Heart left ventricle (tissue), 16 donors: Measurements from ENCODE around the gene RNF39. TPM values are rescaled to one million over a fixed set of nuclear protein-coding genes. Genes with fewer than 3 reads are reported as not detected.

Experiments used
- ATAC-seq, 4 donors: fragments of 200-7000 bp; cut with Tn5 transposase; one replicate each; pipeline ENCODE4 v1.9.1; 2020 to 2022; ENCODE audit warnings: moderate library complexity in 4 of 4, mild to moderate bottlenecking in 3 of 4, moderate number of reproducible peaks in 1 of 4
- DNase-seq, 5 donors: peaks; one replicate each; pipeline ENCODE4 v3.0.0-alpha.2; 2020
- H3K27ac ChIP-seq, 12 donors: fragments of 200-600 bp; sonication (generic) in 4 of 12; one replicate each; pipeline versions ENCODE4 v1.5.0 to v1.8.0; 2016 to 2022; ENCODE audit warnings: mild to moderate bottlenecking in 2 of 12
- H3K27me3 ChIP-seq, 9 donors: fragments of 200-600 bp; sonication (generic) in 2 of 9; one replicate each; pipeline versions ENCODE4 v1.5.1 to v1.8.0; 2016 to 2022; ENCODE audit warnings: mild to moderate bottlenecking in 3 of 9
- H3K36me3 ChIP-seq, 9 donors: fragments of 200-600 bp; sonication (generic) in 2 of 9; one replicate each; pipeline versions ENCODE4 v1.5.0 to v1.8.0; 2018 to 2022; ENCODE audit warnings: mild to moderate bottlenecking in 2 of 9
- H3K4me1 ChIP-seq, 12 donors: fragments of 200-600 bp; sonication (generic) in 4 of 12; one replicate each; pipeline versions ENCODE4 v1.5.0 to v1.8.0; 2016 to 2022; ENCODE audit warnings: mild to moderate bottlenecking in 3 of 12
- H3K4me3 ChIP-seq, 12 donors: fragments of 200-600 bp; sonication (generic) in 4 of 12; one replicate each; pipeline versions ENCODE4 v1.5.0 to v1.8.0; 2017 to 2022; ENCODE audit warnings: mild to moderate bottlenecking in 9 of 12, moderate library complexity in 4 of 12
- H3K9me3 ChIP-seq, 12 donors: fragments of 200-600 bp; sonication (generic) in 4 of 12; one replicate each; pipeline versions ENCODE4 v1.5.0 to v1.8.0; 2016 to 2022; ENCODE audit warnings: mild to moderate bottlenecking in 1 of 12
- POLR2A ChIP-seq, 2 donors: fragments of 450-650 bp; IDR thresholded peaks; one replicate each; pipeline ENCODE4 v1.6.1; 2017; ENCODE audit warnings: antibody characterized with exemption in 2 of 2, mild to moderate bottlenecking in 2 of 2, moderate library complexity in 2 of 2
- WGBS, 4 donors: extraction: QIAGEN DNeasy Blood & Tissue Kit in 2 of 4; methylation state at CpG; one replicate each; pipeline versions ENCODE4 v1.1.5 to v1.1.7; 2013 to 2018; 5-methylcytosine and 5-hydroxymethylcytosine counted together
- intact Hi-C, 10 donors: fragments of 100-400 bp; cut with DNase I; formaldehyde crosslinking; loops; one replicate each; pipeline versions ENCODE4 v1.11.1 to v1.14.2; 2022
- polyA plus RNA-seq, 2 donors: library from polyadenylated mRNA; stranded (reverse); fragments of 200-250 nt; gene quantifications; one replicate each; pipeline ENCODE4 v1.2.3, GENCODE V29; 2013
- total RNA-seq, 9 donors: library from RNA; depleted of rRNA in 2 of 9; stranded (reverse); fragments of >200 nt in 2 of 9; fragmentation: NEBNext Ultra II Directional in 3 of 9; extraction: Animal tissue kit (Norgen Biotek cat#: 25700) in 3 of 9; gene quantifications; one replicate each; pipeline versions ENCODE4 v1.1.0 to v1.2.4, GENCODE V29; 2016 to 2023
- TF ChIP-seq, protein P1 (sequence below), 12 donors: fragments of 200-600 bp; sonication (generic) in 4 of 12; IDR thresholded peaks; one replicate each; pipeline versions ENCODE4 v1.5.0 to v1.8.0; 2018 to 2022; ENCODE audit warnings: antibody characterized with exemption in 12 of 12, mild to moderate bottlenecking in 5 of 12
- donor health status: ischemic (EF 13 %, LVEDD 7.1; RV severe dilation, severe dysfunction).
- donor health status: healthy with polysubstance abuse.
- donor health status: DM: no; HTN: yes; CAD: no.
- donor health status: DM: no; HTN: no; CAD: no.
- donor health status: ischemic (EF 25% LVEDD 6.9; RV normal size, moderate dysfunction).
- donor health status: ischemic (EF 25% LVEDD 5.7; RV mildly dilated, moderate dysfunction).
- donor health status: healthy.
- donor health status: DM: yes; HTN: yes; CAD: no.
- donor health status: ischemic (EF 35%, LVEDD 5.7; RV mildly dilated, moderate dysfunction).
- donor health status: nonischemic (EF 11% LVEDD 7.7; RV severe dilation, severe dysfunction).
- donor health status: DM: yes; HTN: yes; CAD: no.
- donor health status: PGD.
- donor health status: ischemic (EF 29% LVEDD 5.4; RV normal size, mild dysfunction).
- donor health status: nonischemic (EF 23%, LVEDD 6.1; RV moderate dilation, normal function).

The RNF39 gene
- total and polyA plus RNA-seq, 11 donors: 0.68 TPM; not detected in 10

DNA sequence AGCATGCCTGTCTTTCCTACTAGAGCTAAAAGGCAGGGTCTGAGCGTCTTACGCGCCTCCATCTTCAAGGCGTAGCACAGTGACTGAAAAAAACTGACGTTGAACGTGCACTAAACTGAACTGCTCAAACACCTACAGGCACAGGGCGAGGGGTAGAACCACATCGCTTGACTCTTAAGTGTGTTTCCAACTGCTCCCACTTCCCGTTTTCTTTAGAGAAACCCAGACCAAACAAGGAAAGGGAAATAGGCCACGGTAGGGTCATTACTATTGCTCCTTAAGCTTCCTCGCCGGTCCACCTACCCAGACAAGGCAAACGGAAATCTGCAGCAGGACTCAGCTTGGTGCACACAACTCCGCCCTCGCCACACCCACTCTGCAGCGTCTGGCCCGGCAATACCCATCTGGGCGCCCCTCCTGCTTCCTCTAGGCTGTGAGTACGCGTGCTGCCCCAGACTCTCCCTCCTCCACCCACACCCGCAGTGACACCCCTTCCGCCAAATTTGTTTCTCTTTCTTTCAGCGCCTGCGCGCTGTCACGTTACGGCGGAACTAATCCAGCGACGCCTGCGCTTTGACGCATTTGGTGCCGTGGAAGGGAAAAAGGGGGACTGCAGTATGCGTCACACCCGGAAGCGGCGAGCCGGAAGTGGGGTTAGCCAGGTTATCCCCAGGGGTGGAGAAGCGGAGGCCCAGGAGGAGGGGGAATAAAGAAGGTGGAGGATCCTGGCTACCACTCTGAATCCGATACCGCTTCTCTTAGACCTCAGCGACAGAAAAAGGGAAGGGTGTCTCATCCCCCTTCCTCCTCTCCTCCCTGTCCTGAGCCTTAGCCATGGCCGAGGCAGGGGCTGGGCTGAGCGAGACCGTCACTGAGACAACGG lies 8.8 kb downstream of the RNF39 start, which contains the start of gene PPP1R11:
Gene PPP1R11 (plus strand): TSS at position 622 of the 883 bp plus-strand sequence. CDS start 213 bp downstream, at position 835.
- Histone ChIP-seq H3K36me3 (peaks cover 0 to 35% (median 24%) of the 10 kb centered on the region in 9 donors), H3K27ac (peak within 1 kb of the TSS; percentile 80 to 95 (median 91)), H3K4me1 (peaks cover 0 to 46% (median 30%) of the 10 kb centered on the region in 12 donors), H3K27me3 (peaks cover 0 to 14% (median 8%) of the 10 kb centered on the region in 9 donors), H3K9me3 (no peaks in the 10 kb centered on the region), H3K4me3 (peak within 1 kb of the TSS; percentile 51 to 86 (median 74))
- TF ChIP-seq POLR2A (IDR thresholded peaks at IDR 0.05): peak in 1 of 2 donors; percentile 78
- TF ChIP-seq, protein P1, sequence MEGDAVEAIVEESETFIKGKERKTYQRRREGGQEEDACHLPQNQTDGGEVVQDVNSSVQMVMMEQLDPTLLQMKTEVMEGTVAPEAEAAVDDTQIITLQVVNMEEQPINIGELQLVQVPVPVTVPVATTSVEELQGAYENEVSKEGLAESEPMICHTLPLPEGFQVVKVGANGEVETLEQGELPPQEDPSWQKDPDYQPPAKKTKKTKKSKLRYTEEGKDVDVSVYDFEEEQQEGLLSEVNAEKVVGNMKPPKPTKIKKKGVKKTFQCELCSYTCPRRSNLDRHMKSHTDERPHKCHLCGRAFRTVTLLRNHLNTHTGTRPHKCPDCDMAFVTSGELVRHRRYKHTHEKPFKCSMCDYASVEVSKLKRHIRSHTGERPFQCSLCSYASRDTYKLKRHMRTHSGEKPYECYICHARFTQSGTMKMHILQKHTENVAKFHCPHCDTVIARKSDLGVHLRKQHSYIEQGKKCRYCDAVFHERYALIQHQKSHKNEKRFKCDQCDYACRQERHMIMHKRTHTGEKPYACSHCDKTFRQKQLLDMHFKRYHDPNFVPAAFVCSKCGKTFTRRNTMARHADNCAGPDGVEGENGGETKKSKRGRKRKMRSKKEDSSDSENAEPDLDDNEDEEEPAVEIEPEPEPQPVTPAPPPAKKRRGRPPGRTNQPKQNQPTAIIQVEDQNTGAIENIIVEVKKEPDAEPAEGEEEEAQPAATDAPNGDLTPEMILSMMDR (IDR thresholded peaks at IDR 0.05): peak in 1 of 12 donors; percentile 6
- intact Hi-C loops: loop anchor here in 7 of 10 donors (2.0 to 10.0 kb wide), 4 partner anchors 34 to 258 kb away; partner anchors contain the start of gene TRIM39 (in 1 of the 7)
- ATAC-seq (peak; percentile 99), DNase-seq (peak; percentile 98 to 99 (median 99))
- 0 to 1% (median 0%) methylated on average over 45 to 46 of the region's 46 CpGs for WGBS, 4 donors

DNA sequence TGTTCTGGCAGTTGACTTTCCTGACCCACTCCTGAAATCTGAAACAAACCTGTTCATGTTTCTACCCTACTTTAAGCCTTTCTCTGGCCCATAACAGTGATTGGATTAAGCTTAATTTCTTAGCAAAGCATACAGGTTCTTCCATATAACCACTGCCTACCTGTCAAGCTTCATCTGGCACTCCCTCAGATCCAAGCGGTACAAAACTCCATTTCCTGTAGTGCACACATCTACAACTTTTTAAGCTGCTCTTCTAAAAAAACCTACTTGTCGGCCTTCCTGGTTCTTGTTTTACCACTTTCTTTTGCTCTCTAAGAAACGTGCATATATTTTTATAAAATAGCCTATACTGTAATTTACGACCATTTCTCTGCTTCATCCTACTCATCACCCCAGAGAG lies 9.5 kb downstream of the RNF39 start:
- DNase-seq: no peak
- Histone ChIP-seq H3K9me3 (no peaks in the 10 kb centered on the region), H3K4me3 (peak overlapping the region; percentile 43 to 86 (median 74)), H3K27ac (peak overlapping the region; percentile 79 to 95 (median 91)), H3K27me3 (peaks cover 0 to 6% (median 3%) of the 10 kb centered on the region in 9 donors), H3K4me1 (peaks cover 0 to 43% (median 26%) of the 10 kb centered on the region in 12 donors), H3K36me3 (peaks cover 0 to 35% (median 24%) of the 10 kb centered on the region in 9 donors)
- TF ChIP-seq, protein P1 (IDR thresholded peaks at IDR 0.05): no peak
- TF ChIP-seq POLR2A (IDR thresholded peaks at IDR 0.05): no peak
- no peak for ATAC-seq
- WGBS, 4 donors: 11 to 22% (median 14%) methylated on average over 4 of the region's 4 CpGs
- intact Hi-C loops: loop anchor here in 7 of 10 donors (2.0 to 10.0 kb wide), 4 partner anchors 35 to 259 kb away; partner anchors contain the start of gene TRIM39 (in 1 of the 7)

DNA sequence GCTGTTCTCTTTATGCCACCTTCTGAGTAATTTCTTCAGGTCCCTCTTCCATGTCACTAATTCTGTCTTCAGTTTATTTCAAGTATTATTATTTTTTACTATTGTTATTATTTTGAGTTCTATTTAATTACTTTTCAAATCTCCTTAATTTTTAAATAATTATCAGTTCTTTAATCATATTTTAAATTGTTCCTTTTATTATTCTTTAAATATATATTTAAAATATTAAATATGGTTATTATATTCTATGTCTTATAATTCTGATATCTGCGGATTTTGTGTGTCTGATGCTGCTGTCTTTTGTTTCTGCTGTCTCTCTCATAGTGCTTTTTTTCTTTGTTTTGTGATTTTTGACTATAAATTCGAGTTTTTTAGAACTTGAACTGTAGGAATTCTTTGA lies 12.3 kb downstream of the RNF39 start:
- intact Hi-C loops: loop anchor here in 3 of 10 donors (5.0 to 10.0 kb wide), 3 partner anchors 39 to 261 kb away; partner anchors contain the start of gene TRIM39 (in 1 of the 3)
- WGBS, 4 donors: 66 to 92% (median 78%) methylated on average over 2 of the region's 2 CpGs
- H3K4me3 ChIP-seq: no peak overlapping the region
- no peak for TF ChIP-seq POLR2A (IDR thresholded peaks at IDR 0.05)
- TF ChIP-seq, protein P1 (IDR thresholded peaks at IDR 0.05): no peak
- H3K9me3 ChIP-seq: no peaks in the 10 kb centered on the region
- ATAC-seq (no peak), DNase-seq (no peak)
- H3K4me1 ChIP-seq: peaks cover 3 to 51% (median 35%) of the 10 kb centered on the region in 12 donors
- no peaks in the 10 kb centered on the region for H3K27me3 ChIP-seq
- peaks cover 0 to 19% (median 10%) of the 10 kb centered on the region in 9 donors for H3K36me3 ChIP-seq
- no peak overlapping the region for H3K27ac ChIP-seq
